Measurements from ENCODE around the gene SNRNP25.

DNA sequence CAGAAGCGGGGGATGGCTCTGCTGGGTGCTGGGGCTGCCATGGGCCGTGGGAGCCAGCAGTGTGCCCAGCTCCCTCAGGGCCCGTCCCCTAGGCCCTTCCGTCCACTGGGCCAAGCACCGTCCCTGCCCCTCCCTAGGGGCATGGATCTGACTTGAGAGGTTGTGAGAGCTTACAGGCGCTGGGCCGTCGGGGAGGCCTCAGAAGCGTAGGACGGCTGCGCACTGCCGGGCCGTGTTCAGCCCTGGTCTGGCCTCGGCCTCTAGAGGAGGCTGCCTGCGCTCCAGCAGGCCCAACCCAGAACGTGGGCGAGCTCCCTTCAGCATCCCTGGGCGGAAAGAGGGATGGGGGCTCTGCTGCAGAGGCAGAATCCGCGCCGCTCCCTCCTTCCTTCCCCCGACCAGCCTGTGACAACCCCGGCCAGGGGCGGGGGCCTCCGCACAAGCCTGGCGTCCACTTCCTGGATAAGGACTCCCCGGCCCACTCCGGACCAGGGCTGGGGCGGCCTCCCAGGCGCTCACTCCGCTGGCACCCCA lies 23.7 kb downstream of the SNRNP25 start:
- TF ChIP-seq, protein P1, sequence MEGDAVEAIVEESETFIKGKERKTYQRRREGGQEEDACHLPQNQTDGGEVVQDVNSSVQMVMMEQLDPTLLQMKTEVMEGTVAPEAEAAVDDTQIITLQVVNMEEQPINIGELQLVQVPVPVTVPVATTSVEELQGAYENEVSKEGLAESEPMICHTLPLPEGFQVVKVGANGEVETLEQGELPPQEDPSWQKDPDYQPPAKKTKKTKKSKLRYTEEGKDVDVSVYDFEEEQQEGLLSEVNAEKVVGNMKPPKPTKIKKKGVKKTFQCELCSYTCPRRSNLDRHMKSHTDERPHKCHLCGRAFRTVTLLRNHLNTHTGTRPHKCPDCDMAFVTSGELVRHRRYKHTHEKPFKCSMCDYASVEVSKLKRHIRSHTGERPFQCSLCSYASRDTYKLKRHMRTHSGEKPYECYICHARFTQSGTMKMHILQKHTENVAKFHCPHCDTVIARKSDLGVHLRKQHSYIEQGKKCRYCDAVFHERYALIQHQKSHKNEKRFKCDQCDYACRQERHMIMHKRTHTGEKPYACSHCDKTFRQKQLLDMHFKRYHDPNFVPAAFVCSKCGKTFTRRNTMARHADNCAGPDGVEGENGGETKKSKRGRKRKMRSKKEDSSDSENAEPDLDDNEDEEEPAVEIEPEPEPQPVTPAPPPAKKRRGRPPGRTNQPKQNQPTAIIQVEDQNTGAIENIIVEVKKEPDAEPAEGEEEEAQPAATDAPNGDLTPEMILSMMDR (IDR thresholded peaks at IDR 0.05): no peak
- no peak for TF ChIP-seq POLR2A (IDR thresholded peaks at IDR 0.05)
